Right lobe of liver (tissue), 4 donors: ENCODE results near the gene MUC5B.

Experiments
- POLR2A ChIP-seq: fragments of 450-650 bp; IDR thresholded peaks from one replicate; pipeline ENCODE4 v1.6.1; 2017; ENCODE audit warnings: antibody characterized with exemption, mild to moderate bottlenecking
- TF ChIP-seq, protein P1 (sequence below), 4 donors: fragments of 200-600 bp in 3 of 4; fragments of 450-650 bp in 1 of 4; IDR thresholded peaks; one replicate each; pipeline versions ENCODE4 v1.5.1 to v1.8.0; 2016 to 2022; ENCODE audit warnings: antibody characterized with exemption in 4 of 4, mild to moderate bottlenecking in 2 of 4
- donor health status: DM: no; HTN: no; CAD: no.
- donor health status: DM: no; HTN: no; CAD: no.
- donor health status: DM: no; HTN: yes; CAD: no.

DNA sequence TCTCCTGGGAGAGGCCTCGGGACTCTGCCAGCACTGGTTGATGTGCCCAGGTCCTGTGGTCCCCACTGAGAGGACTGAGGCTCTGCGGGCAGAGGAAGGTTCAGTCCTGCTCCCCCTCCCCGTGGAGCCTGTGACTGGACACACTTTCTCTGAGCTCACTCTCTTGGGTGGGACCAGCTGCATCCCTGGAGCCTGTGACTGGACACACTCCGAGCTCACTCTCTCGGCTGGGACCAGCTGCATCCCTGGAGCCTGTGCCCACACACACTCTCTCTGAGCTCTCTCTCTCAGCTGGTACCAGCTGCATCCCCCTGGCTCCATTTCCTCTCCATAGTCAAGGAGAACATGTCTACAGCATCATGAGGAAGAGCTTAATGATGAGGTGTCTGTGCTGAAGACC, 47.1 kb downstream of the MUC5B start:
- TF ChIP-seq, protein P1, sequence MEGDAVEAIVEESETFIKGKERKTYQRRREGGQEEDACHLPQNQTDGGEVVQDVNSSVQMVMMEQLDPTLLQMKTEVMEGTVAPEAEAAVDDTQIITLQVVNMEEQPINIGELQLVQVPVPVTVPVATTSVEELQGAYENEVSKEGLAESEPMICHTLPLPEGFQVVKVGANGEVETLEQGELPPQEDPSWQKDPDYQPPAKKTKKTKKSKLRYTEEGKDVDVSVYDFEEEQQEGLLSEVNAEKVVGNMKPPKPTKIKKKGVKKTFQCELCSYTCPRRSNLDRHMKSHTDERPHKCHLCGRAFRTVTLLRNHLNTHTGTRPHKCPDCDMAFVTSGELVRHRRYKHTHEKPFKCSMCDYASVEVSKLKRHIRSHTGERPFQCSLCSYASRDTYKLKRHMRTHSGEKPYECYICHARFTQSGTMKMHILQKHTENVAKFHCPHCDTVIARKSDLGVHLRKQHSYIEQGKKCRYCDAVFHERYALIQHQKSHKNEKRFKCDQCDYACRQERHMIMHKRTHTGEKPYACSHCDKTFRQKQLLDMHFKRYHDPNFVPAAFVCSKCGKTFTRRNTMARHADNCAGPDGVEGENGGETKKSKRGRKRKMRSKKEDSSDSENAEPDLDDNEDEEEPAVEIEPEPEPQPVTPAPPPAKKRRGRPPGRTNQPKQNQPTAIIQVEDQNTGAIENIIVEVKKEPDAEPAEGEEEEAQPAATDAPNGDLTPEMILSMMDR (IDR thresholded peaks at IDR 0.05), result no peak
- TF ChIP-seq POLR2A, result no peak
